GM21528 (cell line): ENCODE data around the gene SAMD10.
"Not testable (repeated sequence)": the region's sequence is repeated elsewhere in the genome, so short reads cannot be mapped to it uniquely, and the experiment has no call there.

Experiments
- ATAC-seq: cut with Tn5 transposase; IDR thresholded peaks from one replicate; pipeline ENCODE4 v1.9.1; 2021; ENCODE audit warnings: mild to moderate bottlenecking, moderate library complexity; ENCODE audit not compliant: unreplicated experiment, low FRiP score

SAMD10 gene

GRCh38 chr20:63970714-63971431, 8.6 kb downstream of the SAMD10 start:
- no peak for ATAC-seq

- ATAC-seq: no peak
These were observed 9.4 kb downstream of the SAMD10 start, which contains the start of gene ZNF512B for GRCh38 chr20:63969838-63970713. ZNF512B (minus strand) TSS chr20:63969930; CDS start chr20:63967950, 1,980 bp downstream.

- ATAC-seq: no peak
These were observed 10.3 kb downstream of the SAMD10 start for GRCh38 chr20:63968928-63969760.

GRCh38 chr20:63968136-63968927, 11.1 kb downstream of the SAMD10 start:
- no peak for ATAC-seq

- no peak for ATAC-seq
These were observed 11.9 kb downstream of the SAMD10 start for GRCh38 chr20:63967330-63968135.

- no peak for ATAC-seq
These were observed 12.5 kb downstream of the SAMD10 start for GRCh38 chr20:63966944-63967322.

GRCh38 chr20:63966172-63966943, 13.1 kb downstream of the SAMD10 start:
- no peak for ATAC-seq

- ATAC-seq: no peak
These were observed 15.0 kb downstream of the SAMD10 start for GRCh38 chr20:63964412-63964811.

GRCh38 chr20:63963784-63964301, 15.6 kb downstream of the SAMD10 start:
- ATAC-seq: no peak

GRCh38 chr20:63963348-63963741, 16.1 kb downstream of the SAMD10 start:
- no peak for ATAC-seq

GRCh38 chr20:63962426-63963347, 16.8 kb downstream of the SAMD10 start:
- ATAC-seq: no peak

GRCh38 chr20:63961664-63962425, 17.6 kb downstream of the SAMD10 start:
- ATAC-seq: no peak

GRCh38 chr20:63960654-63961621, 18.5 kb downstream of the SAMD10 start:
- not testable (repeated sequence) for ATAC-seq

GRCh38 chr20:63959699-63960075, 19.8 kb downstream of the SAMD10 start:
- ATAC-seq: no peak

GRCh38 chr20:63958964-63959698, 20.3 kb downstream of the SAMD10 start:
- no peak for ATAC-seq
